HepG2 (cell line): Measurements from ENCODE around the gene RPL23. TPM values are rescaled to one million over a fixed set of nuclear protein-coding genes. Genes with fewer than 3 reads are reported as not detected.

Experiments used
- ADNP ChIP-seq: sonication (generic); formaldehyde crosslinking; IDR thresholded peaks from 2 replicates; pipeline ENCODE4 v1.4.0; 2020; ENCODE audit warnings: missing genetic modification reagents
- BATF2 ChIP-seq: sonication (generic); formaldehyde crosslinking; IDR thresholded peaks from 2 replicates; pipeline ENCODE4 v1.8.0; 2022; ENCODE audit warnings: mild to moderate bottlenecking, missing genetic modification reagents, moderate library complexity
- HOXD1 ChIP-seq: sonication (generic); formaldehyde crosslinking; IDR thresholded peaks from 2 replicates; pipeline ENCODE4 v1.5.0; 2020; ENCODE audit warnings: missing genetic modification reagents
- POLR2AphosphoS2 ChIP-seq: IDR thresholded peaks from 2 replicates; pipeline ENCODE4 v1.6.1; 2011; ENCODE audit warnings: low read depth, low read length, improper control_type of control experiment
- RFX5 ChIP-seq: IDR thresholded peaks from 2 replicates; pipeline ENCODE4 v1.6.1; 2011; ENCODE audit warnings: low read depth, low read length, improper control_type of control experiment
- SUZ12 ChIP-seq: fragments of 150-350 bp; IDR thresholded peaks from 2 replicates; pipeline ENCODE4 v1.6.1; 2014; ENCODE audit warnings: low read depth, low read length
- ZBTB1 ChIP-seq: sonication (generic); formaldehyde crosslinking; IDR thresholded peaks from 2 replicates; pipeline ENCODE4 v1.4.0; 2020; ENCODE audit warnings: missing genetic modification reagents, borderline replicate concordance
- ZBTB8A ChIP-seq: sonication (generic); formaldehyde crosslinking; IDR thresholded peaks from 2 replicates; pipeline ENCODE4 v1.4.0; 2020; ENCODE audit warnings: mild to moderate bottlenecking, low read depth, missing genetic modification reagents, borderline replicate concordance
- ZFP36L1 ChIP-seq: sonication (generic); formaldehyde crosslinking; IDR thresholded peaks from 2 replicates; pipeline ENCODE4 v1.8.0; 2022; ENCODE audit warnings: mild to moderate bottlenecking, missing genetic modification reagents, moderate library complexity
- ZNF12 ChIP-seq: sonication (generic); formaldehyde crosslinking; IDR thresholded peaks from 2 replicates; pipeline ENCODE4 v1.5.0; 2020; ENCODE audit warnings: missing genetic modification reagents
- ZNF432 ChIP-seq: sonication (generic); formaldehyde crosslinking; IDR thresholded peaks from 2 replicates; pipeline ENCODE4 v1.5.0; 2020; ENCODE audit warnings: missing genetic modification reagents, mild to moderate bottlenecking, borderline replicate concordance
- ZNF503 ChIP-seq: sonication (generic); formaldehyde crosslinking; IDR thresholded peaks from 2 replicates; pipeline ENCODE4 v1.4.0; 2020; ENCODE audit warnings: missing genetic modification reagents
- ZNF609 ChIP-seq: sonication (generic); formaldehyde crosslinking; IDR thresholded peaks from 2 replicates; pipeline ENCODE4 v1.4.0; 2020; ENCODE audit warnings: mild to moderate bottlenecking, missing genetic modification reagents, borderline replicate concordance
- ZSCAN25 ChIP-seq: sonication (generic); formaldehyde crosslinking; IDR thresholded peaks from 2 replicates; pipeline ENCODE4 v1.8.0; 2022; ENCODE audit warnings: mild to moderate bottlenecking, missing genetic modification reagents
- polyA plus RNA-seq, 8 experiments: library from polyadenylated mRNA; depleted of rRNA in 3 of 8; stranded (reverse) in 7 of 8; unstranded in 1 of 8; fragments of >200 nt; fragmentation: Illumina TruSeq in 4 of 8; extraction: Trizol in 4 of 8; gene quantifications; 2 replicates each; pipeline versions ENCODE4 v1.2.1 to v1.2.3, GENCODE V29; 2011 to 2016; ENCODE audit warnings: low read depth in 4 of 8, missing spikeins in 1 of 8, mixed read lengths in 1 of 8; ENCODE audit not compliant: insufficient read depth in 1 of 8
- total RNA-seq, 5 experiments: library from RNA; depleted of rRNA; stranded (reverse); fragments of >200 nt; fragmentation: Illumina TruSeq; extraction: Trizol; gene quantifications; 2 replicates each; pipeline ENCODE4 v1.2.3, GENCODE V29; 2016; ENCODE audit warnings: low read depth in 1 of 5
- TF ChIP-seq, protein P1 (sequence below): sonication (generic); formaldehyde crosslinking; IDR thresholded peaks from 2 replicates; pipeline ENCODE4 v1.4.0; 2020; ENCODE audit warnings: missing genetic modification reagents
- TF ChIP-seq, protein P2 (sequence below): sonication (generic); formaldehyde crosslinking; conservative IDR thresholded peaks from 2 replicates; pipeline ENCODE4 v1.8.0; 2022; ENCODE audit warnings: low read depth, missing genetic modification reagents

RPL23 gene
- total and polyA plus RNA-seq, 2 of the 13 experiments (the other 11 are each of a cell fraction or from before 2014, with no cell fraction given) = 2,790 to 4,860 TPM

DNA sequence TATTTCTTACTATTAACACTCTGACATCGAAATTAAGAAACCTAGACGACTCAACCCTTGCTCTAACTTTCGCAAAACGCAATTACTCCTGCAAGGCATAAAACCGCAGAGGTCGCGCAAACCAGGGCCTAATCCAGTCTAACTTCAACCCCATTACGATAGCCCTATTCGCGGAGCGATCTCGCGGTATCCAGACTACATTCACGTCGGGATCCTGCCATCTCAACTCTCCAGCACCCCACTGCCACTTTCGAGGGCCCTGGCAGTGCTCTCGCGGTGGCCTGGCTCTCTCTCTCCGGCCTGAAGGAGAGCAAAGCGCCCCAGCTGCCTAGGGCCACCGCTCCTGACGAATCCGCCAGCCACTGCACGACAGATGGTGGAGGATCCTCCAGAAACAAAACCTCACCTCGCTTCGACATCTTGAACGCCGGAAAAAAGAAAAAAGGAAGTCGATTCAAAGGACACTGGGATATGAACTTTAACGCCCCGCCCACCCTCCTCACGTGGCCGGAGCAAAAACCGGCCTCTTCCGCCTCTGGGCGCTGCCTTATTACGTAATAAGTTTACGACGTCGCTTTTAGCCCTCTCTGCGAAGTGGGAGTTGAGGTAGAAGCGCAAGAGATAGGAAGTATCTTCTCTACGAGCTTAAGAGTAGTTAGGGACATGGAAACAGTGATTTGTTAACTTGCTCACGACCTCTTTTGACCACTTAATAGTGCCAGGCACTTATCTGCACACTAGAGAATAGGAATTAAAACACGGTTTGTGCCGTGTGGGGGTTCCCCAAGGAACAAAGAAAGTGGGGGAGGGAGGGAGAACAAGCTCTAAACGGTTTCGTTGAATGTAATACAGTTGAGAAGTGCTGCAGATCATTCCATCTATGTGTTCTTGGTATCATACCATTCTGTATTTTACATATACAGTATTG, at the start of gene RPL23 (continued):
- TF ChIP-seq, protein P1, sequence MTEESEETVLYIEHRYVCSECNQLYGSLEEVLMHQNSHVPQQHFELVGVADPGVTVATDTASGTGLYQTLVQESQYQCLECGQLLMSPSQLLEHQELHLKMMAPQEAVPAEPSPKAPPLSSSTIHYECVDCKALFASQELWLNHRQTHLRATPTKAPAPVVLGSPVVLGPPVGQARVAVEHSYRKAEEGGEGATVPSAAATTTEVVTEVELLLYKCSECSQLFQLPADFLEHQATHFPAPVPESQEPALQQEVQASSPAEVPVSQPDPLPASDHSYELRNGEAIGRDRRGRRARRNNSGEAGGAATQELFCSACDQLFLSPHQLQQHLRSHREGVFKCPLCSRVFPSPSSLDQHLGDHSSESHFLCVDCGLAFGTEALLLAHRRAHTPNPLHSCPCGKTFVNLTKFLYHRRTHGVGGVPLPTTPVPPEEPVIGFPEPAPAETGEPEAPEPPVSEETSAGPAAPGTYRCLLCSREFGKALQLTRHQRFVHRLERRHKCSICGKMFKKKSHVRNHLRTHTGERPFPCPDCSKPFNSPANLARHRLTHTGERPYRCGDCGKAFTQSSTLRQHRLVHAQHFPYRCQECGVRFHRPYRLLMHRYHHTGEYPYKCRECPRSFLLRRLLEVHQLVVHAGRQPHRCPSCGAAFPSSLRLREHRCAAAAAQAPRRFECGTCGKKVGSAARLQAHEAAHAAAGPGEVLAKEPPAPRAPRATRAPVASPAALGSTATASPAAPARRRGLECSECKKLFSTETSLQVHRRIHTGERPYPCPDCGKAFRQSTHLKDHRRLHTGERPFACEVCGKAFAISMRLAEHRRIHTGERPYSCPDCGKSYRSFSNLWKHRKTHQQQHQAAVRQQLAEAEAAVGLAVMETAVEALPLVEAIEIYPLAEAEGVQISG = peak; percentile 95
- peak; percentile 42; the same call in 1 of the 2 replicates for TF ChIP-seq ZNF12 (CRISPR knock-in tag)
- no peak for TF ChIP-seq ZBTB1 (CRISPR knock-in tag)
- no peak for TF ChIP-seq ZNF432 (CRISPR knock-in tag)
- no peak for TF ChIP-seq ADNP
- peak; percentile 87; the same call in 1 of the 2 replicates for TF ChIP-seq HOXD1
- TF ChIP-seq ZBTB8A (CRISPR knock-in tag) = peak; percentile 97; the same call in 1 of the 2 replicates
- peak; percentile 83 for TF ChIP-seq BATF2 (CRISPR knock-in tag)
- TF ChIP-seq RFX5 = no peak
- TF ChIP-seq ZSCAN25 (CRISPR knock-in tag) = peak; percentile 90
- TF ChIP-seq, protein P2, sequence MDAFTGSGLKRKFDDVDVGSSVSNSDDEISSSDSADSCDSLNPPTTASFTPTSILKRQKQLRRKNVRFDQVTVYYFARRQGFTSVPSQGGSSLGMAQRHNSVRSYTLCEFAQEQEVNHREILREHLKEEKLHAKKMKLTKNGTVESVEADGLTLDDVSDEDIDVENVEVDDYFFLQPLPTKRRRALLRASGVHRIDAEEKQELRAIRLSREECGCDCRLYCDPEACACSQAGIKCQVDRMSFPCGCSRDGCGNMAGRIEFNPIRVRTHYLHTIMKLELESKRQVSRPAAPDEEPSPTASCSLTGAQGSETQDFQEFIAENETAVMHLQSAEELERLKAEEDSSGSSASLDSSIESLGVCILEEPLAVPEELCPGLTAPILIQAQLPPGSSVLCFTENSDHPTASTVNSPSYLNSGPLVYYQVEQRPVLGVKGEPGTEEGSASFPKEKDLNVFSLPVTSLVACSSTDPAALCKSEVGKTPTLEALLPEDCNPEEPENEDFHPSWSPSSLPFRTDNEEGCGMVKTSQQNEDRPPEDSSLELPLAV = peak; percentile 92; the same call in 1 of the 2 replicates
- no peak for TF ChIP-seq SUZ12
- TF ChIP-seq ZFP36L1 (CRISPR knock-in tag) = peak; percentile 81; the same call in 1 of the 2 replicates
- peak; percentile 71 for TF ChIP-seq ZNF609
- TF ChIP-seq POLR2AphosphoS2 = peak; percentile 97
- TF ChIP-seq ZNF503 (CRISPR knock-in tag) = peak; percentile 91
